Glomerular endothelial cell (primary cell): Measurements from ENCODE around the gene SORCS2. TPM values are rescaled to one million over a fixed set of nuclear protein-coding genes. Genes with fewer than 3 reads are reported as not detected.

Source experiments
- DNase-seq: peaks from one replicate; pipeline ENCODE4 v3.0.0-alpha.2; 2011; ENCODE audit warnings: low read depth, low spot score; ENCODE audit errors: extremely low read depth
- total RNA-seq: library from RNA; depleted of rRNA; stranded (reverse); fragments of >200 nt; gene quantifications from 2 replicates; pipeline ENCODE4 v1.2.3, GENCODE V29; 2015

SORCS2 gene
- total RNA-seq, 1 donor from 2014 or later = 0.64 TPM

DNA sequence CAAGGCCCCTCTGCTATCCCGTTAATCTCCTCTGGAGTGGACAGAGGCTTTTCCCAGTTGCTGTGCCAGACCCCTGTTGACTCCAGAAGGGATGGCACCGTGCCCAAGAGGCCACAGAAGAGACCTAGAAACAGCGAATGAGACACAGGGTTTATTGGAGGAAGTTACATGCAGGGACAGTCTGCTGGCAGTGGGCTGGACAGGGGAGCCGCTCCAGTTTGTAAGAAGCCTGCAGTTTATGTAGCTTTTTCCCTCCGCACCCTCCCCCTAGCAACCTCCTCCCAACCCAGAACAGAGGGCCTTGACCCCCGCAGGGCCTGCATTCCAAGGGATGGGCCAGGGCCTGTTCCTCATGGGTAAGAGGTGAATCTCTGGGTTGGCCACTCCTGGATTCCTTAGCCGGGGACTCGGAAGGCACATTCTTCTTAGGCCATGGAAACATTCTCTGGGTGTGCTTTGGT is 459.2 kb downstream of the SORCS2 start:
- DNase-seq = no peak

DNA sequence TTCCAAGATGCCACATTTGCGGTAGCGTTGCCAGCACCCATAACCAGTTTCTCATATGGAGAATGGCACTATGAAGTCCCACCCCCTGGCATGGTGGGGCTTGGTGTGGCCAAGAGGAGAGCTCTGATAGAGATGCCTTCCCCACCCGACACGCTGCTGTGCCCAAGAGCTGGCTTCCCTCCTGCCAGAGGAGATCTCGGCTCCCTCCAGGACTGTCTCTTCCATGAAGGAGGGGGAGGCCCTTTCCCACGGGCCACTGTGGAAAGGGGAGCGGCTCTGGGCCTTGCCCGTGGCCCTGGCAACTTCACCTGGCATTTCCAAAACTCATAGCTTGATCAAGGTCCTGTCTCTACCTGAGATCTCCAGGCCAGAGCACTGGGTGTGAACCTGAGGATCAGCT is 459.7 kb downstream of the SORCS2 start:
- DNase-seq = no peak

GRCh38 chr4:7652451-7652881 is 460.1 kb downstream of the SORCS2 start:
- no peak for DNase-seq

DNA sequence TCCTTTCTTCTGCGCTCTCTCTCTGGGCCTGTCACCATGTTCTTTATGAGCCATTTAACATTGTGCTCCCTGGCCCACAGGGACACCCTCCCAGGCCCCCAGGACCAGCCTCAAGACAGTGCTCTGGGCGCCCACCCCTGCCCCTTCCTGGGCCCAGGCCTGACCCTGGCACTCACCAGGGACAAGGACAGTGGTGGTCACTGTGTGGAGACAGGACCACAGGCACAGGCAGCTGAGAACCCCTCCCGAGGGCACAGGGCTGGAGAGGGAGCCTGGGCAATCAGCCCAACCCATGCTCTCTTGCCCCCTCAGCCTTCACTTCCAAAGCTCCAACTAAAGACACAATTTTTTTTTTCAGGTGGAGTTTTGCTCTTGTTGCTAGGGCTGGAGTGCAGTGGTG is 460.6 kb downstream of the SORCS2 start:
- no peak for DNase-seq

GRCh38 chr4:7653510-7654369 is 461.4 kb downstream of the SORCS2 start:
- DNase-seq = no peak

DNA sequence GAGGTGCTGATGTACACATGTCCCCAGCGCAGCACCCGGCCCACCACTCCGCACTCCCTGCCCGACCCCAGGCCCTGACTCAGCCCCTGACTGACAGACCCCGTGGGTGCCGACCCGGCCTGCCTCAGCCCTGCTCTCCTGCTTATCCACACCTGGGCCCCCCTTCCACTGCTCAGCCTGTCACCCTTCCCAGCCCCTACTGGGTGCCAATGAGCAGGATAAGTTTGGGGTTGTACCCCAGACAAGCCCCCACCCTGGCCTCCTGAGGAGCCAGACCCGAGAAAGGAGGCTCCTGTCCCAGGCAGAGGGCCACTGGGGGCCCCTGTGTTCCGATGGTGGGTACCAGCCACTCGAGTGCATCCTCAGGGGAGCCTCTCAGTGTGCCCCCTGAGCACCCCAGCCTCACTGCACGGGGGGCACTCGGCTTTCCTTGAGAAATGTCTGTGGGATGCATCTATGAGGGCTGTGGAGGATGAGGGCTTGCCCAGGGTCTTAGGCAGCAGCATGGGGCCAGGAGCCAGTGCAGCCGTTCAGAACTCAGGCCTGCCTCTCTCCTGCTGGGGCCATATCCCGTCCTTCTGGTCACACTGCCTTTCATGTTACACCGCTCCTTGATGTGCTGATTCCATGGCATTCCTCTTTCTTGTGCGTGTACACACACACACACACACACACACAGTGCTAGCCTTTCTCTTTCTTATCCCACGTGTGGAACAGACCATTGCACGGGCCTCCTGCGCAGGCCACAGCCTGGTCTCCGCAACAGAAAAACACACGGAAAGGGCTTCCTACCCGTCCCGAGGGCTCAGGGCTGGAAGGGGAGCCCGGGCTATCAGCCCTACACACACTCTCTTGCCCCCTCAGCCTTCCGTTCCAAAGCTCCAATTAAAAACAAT is 462.5 kb downstream of the SORCS2 start:
- DNase-seq = no peak

GRCh38 chr4:7655511-7656243 is 463.3 kb downstream of the SORCS2 start:
- DNase-seq = no peak

GRCh38 chr4:7656244-7656800 is 464.0 kb downstream of the SORCS2 start:
- no peak for DNase-seq

GRCh38 chr4:7657545-7658297 is 465.4 kb downstream of the SORCS2 start:
- no peak for DNase-seq

- DNase-seq = no peak
These were observed 466.2 kb downstream of the SORCS2 start for GRCh38 chr4:7658341-7659204.

GRCh38 chr4:7659429-7660175 is 467.3 kb downstream of the SORCS2 start:
- no peak for DNase-seq

GRCh38 chr4:7660176-7661039 is 468.1 kb downstream of the SORCS2 start:
- DNase-seq = no peak

- no peak for DNase-seq
These were observed 468.9 kb downstream of the SORCS2 start for GRCh38 chr4:7661066-7661748.

GRCh38 chr4:7661846-7662506 is 469.6 kb downstream of the SORCS2 start:
- no peak for DNase-seq

- DNase-seq = no peak
These were observed 470.1 kb downstream of the SORCS2 start for GRCh38 chr4:7662507-7662846.

DNA sequence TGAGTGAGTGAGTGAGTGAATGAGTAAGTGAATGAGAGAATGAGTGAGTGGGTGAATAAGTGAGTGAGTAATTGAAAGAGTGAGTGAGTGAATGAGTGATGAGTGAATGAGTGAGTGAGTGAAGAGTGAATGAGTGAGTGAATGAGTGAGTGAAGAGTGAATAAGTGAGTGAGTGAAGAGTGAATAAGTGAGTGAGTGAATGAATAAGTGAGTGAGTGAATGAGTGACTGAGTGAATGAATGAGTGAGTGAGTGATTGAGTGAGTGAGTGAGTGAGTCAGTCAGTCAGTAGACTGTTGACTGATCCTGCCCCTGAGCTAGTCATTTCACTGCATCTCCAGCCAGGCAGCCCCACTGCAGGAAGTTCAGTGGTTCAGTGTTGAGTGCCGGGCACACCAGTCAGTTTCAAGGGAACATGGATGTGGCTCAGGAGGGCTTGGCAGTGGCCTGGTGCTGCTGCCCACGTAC is 470.8 kb downstream of the SORCS2 start:
- no peak for DNase-seq
